Esophagus muscularis mucosa (tissue), 4 donors: Measurements from ENCODE around the gene TENM3. TPM values are rescaled to one million over a fixed set of nuclear protein-coding genes. Genes with fewer than 3 reads are reported as not detected.

ENCODE experiments used
- DNase-seq: peaks from one replicate; pipeline ENCODE4 v3.0.0-alpha.2; 2017; ENCODE audit errors: extremely low spot score
- H3K27ac ChIP-seq, 4 donors: fragments of 200-600 bp; sonication (generic); replicated peaks in 1 of 4; 1 replicate in 3 of 4; 2 replicates in 1 of 4; pipeline ENCODE4 v1.5.1; 2016 to 2019; ENCODE audit warnings: mild to moderate bottlenecking in 1 of 4
- H3K27me3 ChIP-seq, 4 donors: fragments of 200-600 bp; sonication (generic); one replicate each; pipeline versions ENCODE4 v1.5.1 to v1.6.0; 2016 to 2019
- H3K36me3 ChIP-seq, 4 donors: fragments of 200-600 bp; sonication (generic); one replicate each; pipeline ENCODE4 v1.5.1; 2016 to 2019
- H3K4me1 ChIP-seq, 4 donors: fragments of 200-600 bp; sonication (generic); one replicate each; pipeline ENCODE4 v1.5.1; 2016 to 2019
- H3K4me3 ChIP-seq, 4 donors: fragments of 200-600 bp; sonication (generic); 1 replicate in 2 of 4; 2 replicates in 2 of 4; pipeline ENCODE4 v1.5.1; 2016 to 2019; ENCODE audit warnings: mild to moderate bottlenecking in 4 of 4, moderate library complexity in 1 of 4
- H3K9me3 ChIP-seq, 4 donors: fragments of 200-600 bp; sonication (generic); 1 replicate in 3 of 4; 2 replicates in 1 of 4; pipeline ENCODE4 v1.5.1; 2016 to 2019
- CTCF ChIP-seq, 3 experiments: fragments of 200-600 bp in 2 of 3; fragments of 450-650 bp in 1 of 3; sonication (generic) in 2 of 3; IDR thresholded peaks; one replicate each; pipeline ENCODE4 v1.5.1; 2017 to 2019; ENCODE audit warnings: antibody characterized with exemption in 3 of 3, mild to moderate bottlenecking in 2 of 3, moderate library complexity in 1 of 3
- EP300 ChIP-seq: sonication (generic); formaldehyde crosslinking; IDR thresholded peaks from one replicate; pipeline ENCODE4 v1.6.1; 2017; ENCODE audit warnings: antibody characterized with exemption
- POLR2A ChIP-seq: fragments of 450-650 bp; IDR thresholded peaks from one replicate; pipeline ENCODE4 v1.6.1; 2017; ENCODE audit warnings: antibody characterized with exemption, moderate library complexity, mild to moderate bottlenecking, low read depth
- POLR2AphosphoS5 ChIP-seq, 2 donors: sonication (generic); formaldehyde crosslinking; IDR thresholded peaks; one replicate each; pipeline ENCODE4 v1.6.1; 2017; ENCODE audit warnings: antibody characterized with exemption in 2 of 2
- WGBS: methylation state at CpG from one replicate; pipeline ENCODE4 v1.1.5; 2018; 5-methylcytosine and 5-hydroxymethylcytosine counted together
- intact Hi-C: fragments of 100-400 bp; cut with DNase I; formaldehyde crosslinking; loops from one replicate; pipeline ENCODE4 v1.15.1; 2023
- small RNA-seq, 3 donors: library from RNA; depleted of rRNA; stranded (forward); fragments of <200 nt; gene quantifications; one replicate each; pipeline ENCODE3, GENCODE V24; 2016
- total RNA-seq, 4 donors: library from RNA; depleted of rRNA; stranded (reverse); fragments of >200 nt; gene quantifications; one replicate each; pipeline versions ENCODE4 v1.1.0 to v1.2.1, GENCODE V29; 2016

TENM3 gene
- total RNA-seq, 4 donors from 2014 or later, result 16.2 to 30.5 (median 28.3) TPM

DNA sequence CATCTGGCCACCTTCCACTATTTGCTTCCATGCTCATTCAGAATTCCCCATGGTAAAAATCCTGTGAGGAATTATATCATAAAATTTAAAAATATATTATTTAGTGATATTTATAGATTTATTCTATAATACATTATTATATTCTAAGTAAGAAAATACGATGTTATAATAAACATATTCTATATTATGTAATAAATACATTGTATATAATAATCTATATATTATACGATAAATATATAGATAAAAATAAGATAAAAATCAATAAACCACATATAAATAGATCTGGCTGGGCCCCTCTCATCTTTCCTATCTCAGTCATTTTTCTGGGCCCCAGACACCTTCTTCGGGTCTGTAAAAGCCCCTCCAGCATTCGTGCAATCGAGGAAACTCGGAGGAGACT lies 605.5 kb downstream of the TENM3 start:
- H3K9me3 ChIP-seq, result peaks cover 0 to 13% (median 5%) of the 10 kb centered on the region in 4 donors
- DNase-seq, result no peak
- intact Hi-C loops, result no loop called here
- 86% methylated on average over 6 of the region's 6 CpGs for WGBS
- H3K27me3 ChIP-seq, result peaks cover 0 to 4% (median 0%) of the 10 kb centered on the region in 4 donors
- no peaks in the 10 kb centered on the region for H3K36me3 ChIP-seq
- H3K4me1 ChIP-seq, result no peaks in the 10 kb centered on the region
- H3K4me3 ChIP-seq, result no peak overlapping the region
- TF ChIP-seq POLR2A (no peak), CTCF (IDR thresholded peaks at IDR 0.05) (no peak), POLR2AphosphoS5 (IDR thresholded peaks at IDR 0.05) (no peak), EP300 (no peak)
- no peak overlapping the region for H3K27ac ChIP-seq

Small RNA genes within 50 kb of the gene (small RNA-seq; reads per million reads assigned to genes)
- 0 reads per million in 3 donors for gene RN7SKP67
- gene RNU2-34P, result 0 reads per million in 3 donors
